ENCODE measurements around the gene PPFIBP1.

The PPFIBP1 gene

DNA sequence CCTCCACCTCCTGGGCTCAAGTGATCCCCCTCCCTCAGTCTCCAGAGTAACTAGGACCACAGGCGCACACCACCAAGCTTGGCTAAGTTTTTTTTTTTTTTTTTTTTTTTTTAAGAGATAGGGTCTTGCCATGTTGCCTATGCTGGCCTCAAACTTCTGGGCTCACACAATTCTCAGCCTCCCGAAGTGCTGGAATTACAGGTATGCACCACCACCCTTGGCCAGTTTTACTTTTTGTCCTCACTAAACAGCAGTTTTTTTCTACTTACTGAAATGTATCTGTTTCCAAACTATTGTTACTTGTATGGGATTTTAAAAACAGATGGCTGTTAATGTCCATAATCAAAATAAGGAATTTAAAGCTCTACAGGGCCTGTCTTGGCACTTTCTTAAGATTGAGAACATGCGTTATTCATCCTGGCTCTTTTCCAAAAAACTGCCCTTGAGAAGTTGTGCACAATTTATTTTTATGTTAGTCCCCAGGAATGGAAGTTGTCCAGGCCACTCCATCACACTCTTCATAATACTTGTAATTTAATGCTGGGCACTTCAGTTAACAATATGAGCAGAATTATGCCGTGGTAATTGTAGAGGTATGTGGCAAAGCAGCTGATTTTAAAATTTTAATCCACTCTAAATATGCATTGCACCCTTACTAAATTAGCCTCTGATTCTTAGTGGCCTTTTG is 120.3 kb downstream of the PPFIBP1 start:
- H3K4me3 ChIP-seq (ENCODE audit: low read depth, low read length): no peak overlapping the region
- peak; percentile 47 for DNase-seq
- H3K27ac ChIP-seq: peak overlapping the region; percentile 30
- peaks cover 18% of the 10 kb centered on the region for H3K36me3 ChIP-seq (replicated peaks)
- in situ Hi-C loops (cut with HindIII; ENCODE audit: low pct_ligation_motif_present, low sequenced_read_pairs): no loop called here
- H3K27me3 ChIP-seq (replicated peaks): no peaks in the 10 kb centered on the region
- TF ChIP-seq CTCF (IDR thresholded peaks at IDR 0.05; ENCODE audit: low read depth, low read length, missing control alignments): no peak

- Histone ChIP-seq H3K4me3 (ENCODE audit: low read depth, low read length) (no peak overlapping the region), H3K27me3 (replicated peaks) (no peaks in the 10 kb centered on the region), H3K27ac (peak overlapping the region; percentile 45), H3K36me3 (replicated peaks) (peaks cover 28% of the 10 kb centered on the region)
- no peak for DNase-seq
- TF ChIP-seq CTCF (IDR thresholded peaks at IDR 0.05; ENCODE audit: low read depth, low read length, missing control alignments): no peak
- in situ Hi-C loops (cut with HindIII; ENCODE audit: low pct_ligation_motif_present, low sequenced_read_pairs): no loop called here
These were observed 121.7 kb downstream of the PPFIBP1 start for GRCh38 chr12:27645671-27646070.

DNA sequence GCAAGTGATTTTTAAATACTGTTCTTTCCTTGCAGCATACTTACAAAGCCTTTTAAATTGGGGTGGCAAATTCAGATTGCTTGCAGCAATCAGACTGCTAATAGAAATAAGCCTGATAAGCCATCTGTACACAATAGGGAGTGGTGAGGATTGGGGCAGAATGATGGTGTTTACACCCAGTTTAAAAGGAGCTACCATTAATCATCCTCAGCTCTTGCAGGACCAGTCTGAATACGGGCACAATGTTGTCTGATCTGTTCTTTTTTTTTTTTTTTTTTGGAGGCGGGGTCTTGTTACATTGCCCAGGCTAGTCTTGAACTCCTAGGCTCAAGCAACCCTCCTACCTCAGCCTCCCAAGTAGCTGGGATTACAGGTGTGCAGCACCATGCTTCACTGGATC is 122.1 kb downstream of the PPFIBP1 start:
- Histone ChIP-seq H3K4me3 (ENCODE audit: low read depth, low read length) (no peak overlapping the region), H3K27me3 (replicated peaks) (no peaks in the 10 kb centered on the region), H3K36me3 (replicated peaks) (peaks cover 29% of the 10 kb centered on the region), H3K27ac (no peak overlapping the region)
- no peak for DNase-seq
- in situ Hi-C loops (cut with HindIII; ENCODE audit: low pct_ligation_motif_present, low sequenced_read_pairs): no loop called here
- no peak for TF ChIP-seq CTCF (IDR thresholded peaks at IDR 0.05; ENCODE audit: low read depth, low read length, missing control alignments)

GRCh38 chr12:27650011-27650410 is 126.0 kb downstream of the PPFIBP1 start:
- Histone ChIP-seq H3K36me3 (replicated peaks) (peaks cover 28% of the 10 kb centered on the region), H3K27me3 (replicated peaks) (no peaks in the 10 kb centered on the region), H3K27ac (no peak overlapping the region), H3K4me3 (ENCODE audit: low read depth, low read length) (no peak overlapping the region)
- no peak for DNase-seq
- in situ Hi-C loops (cut with HindIII; ENCODE audit: low pct_ligation_motif_present, low sequenced_read_pairs): no loop called here
- no peak for TF ChIP-seq CTCF (IDR thresholded peaks at IDR 0.05; ENCODE audit: low read depth, low read length, missing control alignments)

GRCh38 chr12:27651201-27651600 is 127.2 kb downstream of the PPFIBP1 start:
- DNase-seq: no peak
- Histone ChIP-seq H3K36me3 (replicated peaks) (peaks cover 24% of the 10 kb centered on the region), H3K27ac (no peak overlapping the region), H3K27me3 (replicated peaks) (no peaks in the 10 kb centered on the region), H3K4me3 (ENCODE audit: low read depth, low read length) (no peak overlapping the region)
- in situ Hi-C loops (cut with HindIII; ENCODE audit: low pct_ligation_motif_present, low sequenced_read_pairs): no loop called here
- TF ChIP-seq CTCF (IDR thresholded peaks at IDR 0.05; ENCODE audit: low read depth, low read length, missing control alignments): no peak

All from brain microvascular endothelial cell (primary cell).